Stimulated activated naive CD4-positive, alpha-beta T cell (primary cell): ENCODE data around the gene RAD51B.

Experiments used
- DNase-seq, 6 experiments: peaks; one replicate each; lab custom pipeline; 2025; lab: John Stamatoyannopoulos, UW

The RAD51B gene

DNA sequence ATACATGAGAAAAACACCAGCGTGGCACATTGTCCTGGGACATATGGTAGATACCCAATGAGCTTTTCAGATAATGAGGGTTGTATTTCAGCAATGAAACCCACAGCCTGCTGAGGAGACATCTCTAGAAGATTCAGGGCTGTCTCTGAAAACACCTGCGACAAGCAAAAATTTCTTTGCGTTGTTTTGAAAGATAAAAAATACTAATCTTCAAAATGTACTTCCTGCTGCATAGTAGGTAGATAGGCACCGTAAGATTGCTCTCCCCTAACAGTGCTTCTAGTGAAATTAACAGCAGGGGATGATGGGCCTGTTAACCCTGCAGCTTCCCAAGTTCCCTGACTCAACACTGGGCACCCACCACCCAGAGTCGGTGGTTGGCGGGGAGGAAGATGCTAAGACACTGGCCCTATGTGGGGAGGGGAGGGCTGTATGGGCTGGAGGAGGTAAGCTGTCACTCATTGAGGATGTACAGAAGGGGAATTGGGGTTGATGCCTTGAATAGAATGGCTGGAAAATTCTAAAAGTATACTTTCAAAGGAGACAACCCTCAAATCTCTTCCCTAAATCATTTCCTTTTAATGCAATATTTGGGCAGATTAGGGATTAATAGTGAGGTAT is 953.3 kb downstream of the RAD51B start:
- DNase-seq = peak in 3 of 6 experiments; percentile 19 to 56 (median 51)

DNA sequence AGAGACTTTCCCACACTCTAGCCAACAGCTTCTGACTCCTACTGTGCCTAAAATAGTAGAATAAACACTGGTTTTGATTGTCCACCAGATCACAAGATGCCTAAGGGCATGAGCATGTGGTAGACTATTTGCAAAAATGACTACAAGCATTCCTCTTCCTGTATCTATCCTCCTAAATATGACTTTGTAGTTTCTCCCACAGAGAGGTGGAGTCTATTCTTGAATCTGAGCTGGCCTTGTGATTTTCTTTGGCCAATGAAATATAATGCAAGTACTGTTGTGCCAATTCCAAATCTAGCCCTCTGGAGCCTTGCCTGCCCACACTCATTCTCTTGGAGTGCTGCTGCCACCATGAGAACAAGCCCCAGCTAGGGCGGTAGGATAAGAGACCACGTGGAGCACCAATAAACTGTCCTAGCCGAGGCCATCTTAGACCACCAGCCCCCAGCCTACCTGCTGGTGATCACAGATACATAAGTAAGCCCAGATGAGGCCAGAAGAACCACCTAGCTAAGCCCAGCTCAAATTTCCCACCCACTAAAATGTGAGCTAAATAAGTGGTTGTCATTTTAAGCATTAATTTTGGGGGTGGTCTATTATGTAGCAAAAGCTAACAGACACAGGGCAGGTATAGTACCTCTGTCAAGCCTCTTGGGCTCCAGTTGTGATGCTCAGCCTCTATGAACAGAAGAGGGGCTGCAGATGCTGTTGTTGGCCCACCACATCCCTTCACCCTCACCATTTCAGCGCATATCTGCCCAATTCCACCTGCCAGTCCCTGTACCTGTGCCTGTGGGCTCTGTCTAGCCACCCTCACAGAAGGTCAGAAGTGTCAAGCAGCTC is 955.4 kb downstream of the RAD51B start:
- DNase-seq = no peak

DNA sequence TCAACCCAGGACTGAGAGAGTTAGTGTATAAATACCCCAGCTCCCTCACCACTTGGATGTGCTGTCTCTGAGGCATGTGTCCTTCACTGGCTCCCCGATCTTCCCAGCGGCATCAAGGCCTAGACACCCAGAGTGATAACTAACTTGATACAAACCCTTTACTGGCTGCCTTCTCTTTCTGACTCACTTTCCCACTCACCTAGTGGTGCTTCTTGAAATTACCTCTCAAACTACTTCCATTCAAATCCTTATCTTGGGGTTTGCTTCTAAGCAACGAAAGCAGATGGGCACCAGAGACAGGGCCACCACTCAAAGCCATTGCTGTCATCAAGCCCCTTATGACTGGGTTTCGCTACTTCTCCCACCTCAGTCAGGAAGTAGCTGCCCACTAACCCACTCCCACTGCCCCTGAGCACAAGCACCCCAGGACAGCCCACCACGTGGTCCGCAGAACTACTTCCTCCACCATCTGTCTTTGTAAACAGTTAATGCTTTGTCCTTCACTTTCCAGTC is 956.1 kb downstream of the RAD51B start:
- no peak for DNase-seq

DNA sequence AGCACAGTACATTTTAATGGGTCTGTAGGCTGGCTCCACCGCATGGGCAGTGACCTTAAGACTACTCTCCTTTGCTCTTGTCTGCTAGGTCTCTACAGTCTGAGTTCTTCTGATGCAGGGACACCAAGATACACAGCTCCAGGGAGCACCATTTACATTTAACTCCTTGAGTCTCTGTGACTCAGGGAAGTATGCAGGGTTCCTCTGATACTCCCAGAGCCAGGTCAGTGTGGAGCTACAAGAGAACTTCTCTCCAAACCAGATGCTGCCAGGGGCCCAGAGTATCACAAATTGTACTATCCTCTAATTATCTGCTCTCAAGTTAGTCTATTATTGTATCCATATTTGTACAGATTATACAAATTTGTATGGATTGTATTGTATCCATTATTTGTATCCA is 958.1 kb downstream of the RAD51B start:
- DNase-seq = no peak
